Adipose tissue (tissue), 3 donors: ENCODE results near the gene ZFP92. TPM values are rescaled to one million over a fixed set of nuclear protein-coding genes. Genes with fewer than 3 reads are reported as not detected.
"Not testable (repeated sequence)": the region's sequence is repeated elsewhere in the genome, so short reads cannot be mapped to it uniquely, and the experiment has no call there.

Experiments used
- H3K27ac ChIP-seq: one replicate; pipeline ENCODE4 v1.5.1; 2013; ENCODE audit warnings: low read depth, low read length
- WGBS, 3 donors: extraction: QIAGEN DNeasy Blood & Tissue Kit; methylation state at CpG; one replicate each; pipeline ENCODE4 v1.1.7; 2013; 5-methylcytosine and 5-hydroxymethylcytosine counted together
- polyA plus RNA-seq, 3 donors: library from polyadenylated mRNA; stranded (reverse); fragments of 200-250 nt; gene quantifications; one replicate each; pipeline ENCODE4 v1.2.3, GENCODE V29; 2013
- donor health status: healthy with polysubstance abuse.
- donor health status: Bipolar disorder and iron deficiency.
- donor health status: healthy.

Gene ZFP92
- polyA plus RNA-seq, 3 donors, result 0.56 to 1.2 (median 1.0) TPM

DNA sequence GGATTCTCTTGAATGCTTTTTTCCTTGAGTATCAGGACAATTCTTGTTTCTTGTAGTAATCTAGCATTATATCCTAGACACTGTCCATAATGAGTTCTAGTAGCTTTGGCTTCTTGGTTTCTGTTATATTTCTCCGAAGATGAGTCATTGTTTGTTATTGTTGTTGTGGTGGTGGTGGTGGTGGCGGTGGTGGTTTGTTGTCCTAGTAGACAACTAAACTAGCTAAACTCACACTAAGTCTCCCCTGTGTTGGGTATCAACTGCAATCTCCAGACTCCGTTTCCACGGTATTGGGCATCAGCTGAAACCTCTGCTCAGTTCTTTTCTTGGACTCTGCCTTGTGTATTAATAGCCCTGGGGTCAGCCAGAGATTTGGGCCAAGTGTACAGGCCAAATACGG is 6.9 kb upstream of the ZFP92 start:
- not testable (repeated sequence) for H3K27ac ChIP-seq
- 65 to 89% (median 80%) methylated on average over 5 of the region's 5 CpGs for WGBS, 3 donors

DNA sequence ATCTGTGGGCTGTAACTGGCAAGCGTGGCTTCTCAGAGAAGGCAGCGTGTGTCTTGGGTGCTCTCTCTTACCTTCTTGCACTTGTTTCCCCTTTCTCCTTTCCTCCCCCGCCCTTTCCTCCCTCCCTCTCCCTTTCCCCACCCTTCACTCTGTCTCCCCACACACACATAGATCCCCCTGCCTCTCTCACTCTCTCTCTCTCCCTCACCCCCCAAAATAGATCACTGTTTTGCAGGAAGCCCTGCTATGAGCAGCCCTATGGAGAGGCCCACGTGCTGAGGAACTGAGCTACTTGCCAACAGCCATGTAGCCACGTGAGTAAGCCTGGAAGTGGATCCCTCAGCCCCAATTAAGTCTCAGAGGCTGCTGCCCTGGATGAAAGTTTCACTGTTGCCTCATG is 5.8 kb upstream of the ZFP92 start:
- H3K27ac ChIP-seq, result no peak overlapping the region
- 39 to 47% (median 40%) methylated on average over 5 of the region's 5 CpGs for WGBS, 3 donors

GRCh38 chrX:153406011-153406410 is 5.3 kb upstream of the ZFP92 start:
- 83 to 92% (median 87%) methylated on average over 9 of the region's 9 CpGs for WGBS, 3 donors
- H3K27ac ChIP-seq, result no peak overlapping the region

DNA sequence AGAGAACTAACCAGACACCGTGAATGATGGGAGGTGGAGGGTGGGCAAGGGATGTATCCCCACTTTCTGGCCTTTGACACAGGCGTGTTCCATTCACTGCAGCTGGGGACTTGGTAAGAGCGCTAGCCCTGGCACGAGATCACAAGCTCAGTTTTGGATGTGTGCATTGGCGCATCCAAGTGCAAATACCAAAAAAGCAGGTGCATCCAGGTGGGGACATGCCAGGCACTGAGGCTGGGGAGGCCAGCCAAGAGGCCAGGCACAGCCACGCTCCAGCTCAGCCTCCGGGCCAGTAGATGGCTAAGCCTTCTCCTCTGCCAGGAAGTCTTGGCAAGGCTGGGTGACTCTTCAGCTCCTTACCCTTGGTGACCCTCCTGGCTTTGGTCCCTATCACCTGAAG is 4.4 kb upstream of the ZFP92 start:
- 84 to 85% (median 85%) methylated on average over 5 to 7 of the region's 7 CpGs for WGBS, 3 donors
- H3K27ac ChIP-seq, result no peak overlapping the region

- WGBS, 3 donors, result 69 to 91% (median 69%) methylated on average over 1 to 3 of the region's 3 CpGs
- no peak overlapping the region for H3K27ac ChIP-seq
Observed at GRCh38 chrX:153407736-153408135, 3.5 kb upstream of the ZFP92 start.

- 68 to 94% (median 83%) methylated on average over 6 to 10 of the region's 10 CpGs for WGBS, 3 donors
- no peak overlapping the region for H3K27ac ChIP-seq
Observed at GRCh38 chrX:153408221-153408721, 3.0 kb upstream of the ZFP92 start.

- H3K27ac ChIP-seq, result no peak overlapping the region
- 82 to 98% (median 90%) methylated on average over 10 to 12 of the region's 12 CpGs for WGBS, 3 donors
Observed at GRCh38 chrX:153408871-153409351, 2.4 kb upstream of the ZFP92 start.

DNA sequence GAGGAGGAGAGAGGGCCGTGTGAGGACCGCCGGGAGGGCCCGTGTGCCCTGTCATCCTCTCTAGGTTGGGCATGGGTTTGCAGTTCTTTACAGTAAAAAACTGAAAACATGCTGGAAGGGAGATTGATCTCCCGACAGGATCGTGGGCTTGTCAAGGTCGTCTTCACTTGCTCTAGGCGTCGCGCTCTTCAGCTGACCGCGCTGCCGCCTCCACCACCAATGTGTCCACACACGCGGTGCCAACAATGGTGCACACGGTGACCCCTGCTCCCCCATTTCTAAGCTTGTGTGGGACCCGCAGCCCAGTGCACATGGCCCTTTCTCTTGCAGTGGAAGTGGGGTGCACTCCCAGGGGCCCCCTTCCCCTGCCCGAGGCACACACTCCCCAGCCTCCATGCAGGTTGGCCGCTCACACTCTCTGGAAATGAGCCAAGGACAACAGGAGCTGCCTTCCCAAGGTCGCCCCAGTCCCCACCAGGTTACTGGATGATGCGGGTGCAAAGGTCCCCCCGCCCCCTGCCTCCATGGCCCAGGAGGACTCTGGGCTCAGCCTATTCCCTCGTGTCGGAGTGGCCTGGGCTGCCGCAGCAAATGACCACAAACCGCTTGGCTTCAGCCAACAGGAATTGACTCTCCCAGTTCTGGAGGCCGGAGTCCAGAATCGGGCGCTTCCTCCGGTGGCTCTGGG is 1.7 kb upstream of the ZFP92 start:
- H3K27ac ChIP-seq, result no peak overlapping the region

GRCh38 chrX:153410373-153410772 is 899 bp upstream of the ZFP92 start:
- no peak overlapping the region for H3K27ac ChIP-seq
- WGBS, 3 donors, result 77 to 93% (median 80%) methylated on average over 11 to 15 of the region's 15 CpGs

More for the DNA sequence above, 1.7 kb upstream of the ZFP92 start:
- 65 to 90% (median 83%) methylated on average over 12 to 30 of the region's 30 CpGs for WGBS, 3 donors

DNA sequence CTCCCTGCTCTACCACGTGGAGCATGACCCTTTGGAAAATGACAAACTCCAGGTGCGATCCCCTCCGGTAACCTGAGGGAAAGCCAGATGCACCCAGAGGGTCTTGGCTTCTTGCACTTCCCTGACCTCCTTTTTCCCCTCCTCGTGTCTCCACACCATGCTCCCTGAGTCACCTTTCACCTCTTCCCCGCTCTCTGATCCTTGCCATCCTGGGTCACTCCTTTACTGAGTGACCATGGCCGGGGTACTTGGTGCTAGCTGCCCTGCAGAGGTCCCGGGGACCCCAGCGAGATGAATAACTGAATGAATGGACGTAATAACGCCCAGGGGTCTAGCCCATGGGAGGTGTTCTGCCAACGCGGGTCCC is 401 bp upstream of the ZFP92 start:
- WGBS, 3 donors, result 42 to 53% (median 52%) methylated on average over 10 to 12 of the region's 12 CpGs
- H3K27ac ChIP-seq, result no peak overlapping the region

- no peak overlapping the region for H3K27ac ChIP-seq
- WGBS, 3 donors, result 27 to 60% (median 57%) methylated on average over 17 of the region's 17 CpGs
Observed at GRCh38 chrX:153411988-153412574, 809 bp downstream of the ZFP92 start.

- 74 to 83% (median 77%) methylated on average over 15 to 23 of the region's 23 CpGs for WGBS, 3 donors
- H3K27ac ChIP-seq, result no peak overlapping the region
Observed at GRCh38 chrX:153412746-153413720, 1.8 kb downstream of the ZFP92 start.

GRCh38 chrX:153413731-153414130 is 2.5 kb downstream of the ZFP92 start:
- 78 to 93% (median 88%) methylated on average over 9 to 11 of the region's 11 CpGs for WGBS, 3 donors
- H3K27ac ChIP-seq, result no peak overlapping the region

DNA sequence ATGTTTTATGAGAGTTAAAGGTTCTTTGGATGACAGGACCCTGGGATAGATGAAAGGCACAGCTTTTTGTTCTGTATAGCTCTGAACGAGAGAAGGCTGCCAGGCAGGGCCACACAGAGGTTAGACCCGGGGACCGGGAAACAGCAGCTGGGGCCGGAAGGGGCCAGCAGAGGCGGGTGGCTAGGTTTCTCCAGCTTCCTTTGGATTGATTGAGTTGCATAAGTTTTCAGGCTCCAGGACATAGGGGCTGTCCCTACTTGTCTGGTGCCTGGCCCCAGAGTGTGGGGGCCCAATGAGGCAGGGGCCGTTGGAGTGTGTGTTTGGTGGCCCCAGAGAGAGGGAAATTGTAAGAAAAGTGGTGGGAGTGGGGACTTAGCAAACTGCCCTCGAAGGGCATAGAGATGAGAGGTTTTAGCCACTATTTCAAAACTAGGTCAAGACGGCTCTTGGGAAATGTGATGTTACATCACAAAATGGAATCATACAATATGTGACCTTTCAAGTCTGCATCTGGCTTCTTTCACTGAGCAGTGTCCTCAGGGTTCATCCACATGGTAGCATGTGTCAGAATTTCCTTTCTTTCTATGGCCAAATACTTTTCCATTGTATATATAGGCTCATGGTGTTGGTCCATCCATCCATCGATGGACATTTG is 3.7 kb downstream of the ZFP92 start:
- 44 to 67% (median 57%) methylated on average over 9 of the region's 9 CpGs for WGBS, 3 donors
- H3K27ac ChIP-seq, result no peak overlapping the region

- 42 to 66% (median 57%) methylated on average over 12 of the region's 12 CpGs for WGBS, 3 donors
- H3K27ac ChIP-seq, result no peak overlapping the region
Observed at GRCh38 chrX:153416781-153417450, 5.6 kb downstream of the ZFP92 start.

DNA sequence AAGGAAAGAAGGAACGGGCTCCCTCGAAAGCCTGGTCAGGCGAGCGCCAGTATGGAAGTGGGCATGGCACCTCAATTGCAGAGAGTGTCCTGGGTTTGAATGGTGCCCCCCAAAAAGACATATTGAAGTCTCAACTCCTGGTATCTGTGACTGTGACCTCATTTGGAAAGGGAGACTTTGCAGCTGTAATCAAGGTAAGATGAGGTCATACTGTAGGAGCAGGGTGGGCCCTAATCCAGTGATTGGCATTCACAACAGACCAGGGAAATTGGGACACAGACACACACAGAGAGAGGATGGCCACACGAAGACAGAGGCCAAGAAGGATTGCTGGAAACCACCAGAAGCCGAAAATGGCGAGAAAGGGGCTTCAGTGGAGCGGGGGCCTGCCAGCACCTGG is 6.4 kb downstream of the ZFP92 start:
- WGBS, 3 donors, result 87 to 99% (median 93%) methylated on average over 8 of the region's 8 CpGs

GRCh38 chrX:153420851-153421599 is 9.8 kb downstream of the ZFP92 start:
- H3K27ac ChIP-seq, result no peak overlapping the region
- 93 to 97% (median 94%) methylated on average over 64 to 91 of the region's 91 CpGs for WGBS, 3 donors

More for the DNA sequence above, 6.4 kb downstream of the ZFP92 start:
- no peak overlapping the region for H3K27ac ChIP-seq
